Liver (tissue), 9 donors: ENCODE results near the gene RAB3GAP1. TPM values are rescaled to one million over a fixed set of nuclear protein-coding genes. Genes with fewer than 3 reads are reported as not detected.

ENCODE experiments used
- DNase-seq: peaks from one replicate; pipeline ENCODE4 v3.0.0-alpha.2; 2017; ENCODE audit warnings: low spot score
- H3K27ac ChIP-seq, 2 donors: one replicate each; pipeline ENCODE4 v1.7.0; 2013; ENCODE audit warnings: inconsistent platforms in 2 of 2, low read length in 2 of 2, control low read depth in 1 of 2, low read depth in 1 of 2, mild to moderate bottlenecking in 1 of 2
- H3K27me3 ChIP-seq, 4 donors: one replicate each; pipeline versions ENCODE4 v1.6.1 to v1.7.0; 2013; ENCODE audit warnings: low read length in 3 of 4, inconsistent platforms in 1 of 4, mild to moderate bottlenecking in 1 of 4, moderate library complexity in 1 of 4; ENCODE audit not compliant: control insufficient read depth in 4 of 4, insufficient read depth in 4 of 4
- H3K36me3 ChIP-seq, 4 donors: one replicate each; pipeline versions ENCODE4 v1.6.1 to v1.7.0; 2013; ENCODE audit warnings: low read length in 3 of 4, mild to moderate bottlenecking in 3 of 4, low read depth in 1 of 4, moderate library complexity in 1 of 4; ENCODE audit not compliant: control insufficient read depth in 4 of 4, insufficient read depth in 3 of 4
- H3K4me1 ChIP-seq, 4 donors: one replicate each; pipeline versions ENCODE4 v1.6.1 to v1.7.0; 2013; ENCODE audit warnings: low read length in 3 of 4, mild to moderate bottlenecking in 3 of 4, moderate library complexity in 1 of 4; ENCODE audit not compliant: control insufficient read depth in 4 of 4, insufficient read depth in 4 of 4
- H3K4me3 ChIP-seq, 3 donors: one replicate each; pipeline versions ENCODE4 v1.6.1 to v1.7.0; 2013; ENCODE audit warnings: low read length in 3 of 3, control low read depth in 1 of 3, low read depth in 1 of 3, mild to moderate bottlenecking in 1 of 3
- H3K9ac ChIP-seq, 2 donors: one replicate each; pipeline ENCODE4 v1.7.0; 2013; ENCODE audit warnings: low read length in 2 of 2, mild to moderate bottlenecking in 2 of 2, moderate library complexity in 2 of 2, control low read depth in 1 of 2, low read depth in 1 of 2
- H3K9me3 ChIP-seq, 4 donors: one replicate each; pipeline versions ENCODE4 v1.6.1 to v1.7.0; 2013; ENCODE audit warnings: low read length in 3 of 4; ENCODE audit not compliant: control insufficient read depth in 4 of 4
- EGR1 ChIP-seq, 2 donors: IDR thresholded peaks; 2 replicates each; pipeline ENCODE4 v1.6.1; 2016 to 2018; ENCODE audit warnings: antibody characterized with exemption in 2 of 2, low read depth in 2 of 2
- FOXA1 ChIP-seq: IDR thresholded peaks from 2 replicates; pipeline ENCODE4 v1.6.1; 2016; ENCODE audit warnings: antibody characterized with exemption
- FOXA2 ChIP-seq: IDR thresholded peaks from 2 replicates; pipeline ENCODE4 v1.6.1; 2016; ENCODE audit warnings: antibody characterized with exemption
- GABPA ChIP-seq, 2 donors: IDR thresholded peaks in 1 of 2; conservative IDR thresholded peaks in 1 of 2; 2 replicates each; pipeline ENCODE4 v1.6.1; 2016; ENCODE audit warnings: antibody characterized with exemption in 2 of 2, mild to moderate bottlenecking in 1 of 2, moderate library complexity in 1 of 2
- HNF4A ChIP-seq, 2 donors: conservative IDR thresholded peaks; 2 replicates each; pipeline ENCODE4 v1.6.1; 2016; ENCODE audit warnings: antibody characterized with exemption in 2 of 2, mild to moderate bottlenecking in 2 of 2
- HNF4G ChIP-seq: IDR thresholded peaks from 2 replicates; pipeline ENCODE4 v1.6.1; 2016; ENCODE audit warnings: antibody characterized with exemption
- JUND ChIP-seq, 2 donors: IDR thresholded peaks; 2 replicates each; pipeline ENCODE4 v1.6.1; 2016; ENCODE audit warnings: antibody characterized with exemption in 2 of 2
- MAX ChIP-seq: IDR thresholded peaks from 2 replicates; pipeline ENCODE4 v1.6.1; 2016; ENCODE audit warnings: antibody characterized with exemption
- NR2F2 ChIP-seq: IDR thresholded peaks from 2 replicates; pipeline ENCODE4 v1.6.1; 2016; ENCODE audit warnings: antibody characterized with exemption
- RAD21 ChIP-seq, 2 donors: IDR thresholded peaks; 2 replicates each; pipeline ENCODE4 v1.6.1; 2016; ENCODE audit warnings: antibody characterized with exemption in 2 of 2, mild to moderate bottlenecking in 2 of 2
- RXRA ChIP-seq, 2 donors: IDR thresholded peaks; 2 replicates each; pipeline ENCODE4 v1.6.1; 2017 to 2018; ENCODE audit warnings: antibody characterized with exemption in 2 of 2, mild to moderate bottlenecking in 1 of 2
- SP1 ChIP-seq: IDR thresholded peaks from 2 replicates; pipeline ENCODE4 v1.6.1; 2018; ENCODE audit warnings: antibody characterized with exemption, mild to moderate bottlenecking
- TAF1 ChIP-seq: conservative IDR thresholded peaks from 2 replicates; pipeline ENCODE4 v1.6.1; 2016; ENCODE audit warnings: antibody characterized with exemption, mild to moderate bottlenecking
- YY1 ChIP-seq: IDR thresholded peaks from 2 replicates; pipeline ENCODE4 v1.6.1; 2016; ENCODE audit warnings: antibody characterized with exemption, mild to moderate bottlenecking
- ZBTB33 ChIP-seq: IDR thresholded peaks from 2 replicates; pipeline ENCODE4 v1.6.1; 2016; ENCODE audit warnings: antibody characterized with exemption
- polyA plus RNA-seq, 2 donors: library from polyadenylated mRNA; stranded (reverse) in 1 of 2; unstranded in 1 of 2; fragments of 200-250 nt in 1 of 2; fragments of >200 nt in 1 of 2; fragmentation: Nextera tagmentation in 1 of 2; extraction: Ambion mirVana in 1 of 2; gene quantifications; one replicate each; pipeline versions ENCODE4 v1.2.1 to v1.2.3, GENCODE V29; 2013 to 2015
- total RNA-seq, 2 donors: library from RNA; depleted of rRNA; stranded (reverse); fragments of >200 nt; gene quantifications; one replicate each; pipeline ENCODE4 v1.2.3, GENCODE V29; 2014
- TF ChIP-seq, protein P1 (sequence below): IDR thresholded peaks from 2 replicates; pipeline ENCODE4 v1.6.1; 2016; ENCODE audit warnings: antibody characterized with exemption, mild to moderate bottlenecking
- TF ChIP-seq, protein P2 (sequence below): IDR thresholded peaks from 2 replicates; pipeline ENCODE4 v1.6.1; 2016; ENCODE audit warnings: antibody characterized with exemption
- TF ChIP-seq, protein P3 (sequence below): fragments of 150-350 bp; IDR thresholded peaks from 2 replicates; pipeline ENCODE4 v1.5.1; 2017; ENCODE audit warnings: improper control_type of control experiment, low read depth, low read length; ENCODE audit not compliant: missing input control
- donor health status: healthy.
- donor health status: healthy.
- donor health status: healthy.
- donor health status: healthy.
- donor health status: healthy.

RAB3GAP1 gene
- total and polyA plus RNA-seq, 4 donors = 8.8 to 30.0 (median 15.1) TPM

GRCh38 chr2:135202751-135203150 lies 150.7 kb downstream of the RAB3GAP1 start:
- no peaks in the 10 kb centered on the region for H3K9me3 ChIP-seq
- H3K4me3 ChIP-seq = no peak overlapping the region
- H3K27ac ChIP-seq = no peak overlapping the region
- no peaks in the 10 kb centered on the region for H3K36me3 ChIP-seq
- no peak for DNase-seq
- no peaks in the 10 kb centered on the region for H3K27me3 ChIP-seq
- TF ChIP-seq FOXA1 (no peak), EGR1 (IDR thresholded peaks at IDR 0.05; ENCODE audit: low read depth in 2 of 2) (no peak), NR2F2 (no peak), HNF4A (conservative IDR thresholded peaks at IDR 0.05) (peak in 1 of 2 donors; percentile 25), TAF1 (no peak), ZBTB33 (no peak), MAX (no peak), YY1 (peak; percentile 12), JUND (IDR thresholded peaks at IDR 0.05) (no peak), RAD21 (IDR thresholded peaks at IDR 0.05) (peak in 1 of 2 donors; percentile 6), SP1 (peak; percentile 3), FOXA2 (no peak), HNF4G (no peak), GABPA (IDR thresholded peaks at IDR 0.05 in 1 of 2, conservative IDR thresholded peaks at IDR 0.05 in 1 of 2) (no peak), RXRA (IDR thresholded peaks at IDR 0.05) (peak in 1 of 2 donors; percentile 18)
- TF ChIP-seq, protein P1, sequence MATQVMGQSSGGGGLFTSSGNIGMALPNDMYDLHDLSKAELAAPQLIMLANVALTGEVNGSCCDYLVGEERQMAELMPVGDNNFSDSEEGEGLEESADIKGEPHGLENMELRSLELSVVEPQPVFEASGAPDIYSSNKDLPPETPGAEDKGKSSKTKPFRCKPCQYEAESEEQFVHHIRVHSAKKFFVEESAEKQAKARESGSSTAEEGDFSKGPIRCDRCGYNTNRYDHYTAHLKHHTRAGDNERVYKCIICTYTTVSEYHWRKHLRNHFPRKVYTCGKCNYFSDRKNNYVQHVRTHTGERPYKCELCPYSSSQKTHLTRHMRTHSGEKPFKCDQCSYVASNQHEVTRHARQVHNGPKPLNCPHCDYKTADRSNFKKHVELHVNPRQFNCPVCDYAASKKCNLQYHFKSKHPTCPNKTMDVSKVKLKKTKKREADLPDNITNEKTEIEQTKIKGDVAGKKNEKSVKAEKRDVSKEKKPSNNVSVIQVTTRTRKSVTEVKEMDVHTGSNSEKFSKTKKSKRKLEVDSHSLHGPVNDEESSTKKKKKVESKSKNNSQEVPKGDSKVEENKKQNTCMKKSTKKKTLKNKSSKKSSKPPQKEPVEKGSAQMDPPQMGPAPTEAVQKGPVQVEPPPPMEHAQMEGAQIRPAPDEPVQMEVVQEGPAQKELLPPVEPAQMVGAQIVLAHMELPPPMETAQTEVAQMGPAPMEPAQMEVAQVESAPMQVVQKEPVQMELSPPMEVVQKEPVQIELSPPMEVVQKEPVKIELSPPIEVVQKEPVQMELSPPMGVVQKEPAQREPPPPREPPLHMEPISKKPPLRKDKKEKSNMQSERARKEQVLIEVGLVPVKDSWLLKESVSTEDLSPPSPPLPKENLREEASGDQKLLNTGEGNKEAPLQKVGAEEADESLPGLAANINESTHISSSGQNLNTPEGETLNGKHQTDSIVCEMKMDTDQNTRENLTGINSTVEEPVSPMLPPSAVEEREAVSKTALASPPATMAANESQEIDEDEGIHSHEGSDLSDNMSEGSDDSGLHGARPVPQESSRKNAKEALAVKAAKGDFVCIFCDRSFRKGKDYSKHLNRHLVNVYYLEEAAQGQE = no peak
- TF ChIP-seq, protein P2, sequence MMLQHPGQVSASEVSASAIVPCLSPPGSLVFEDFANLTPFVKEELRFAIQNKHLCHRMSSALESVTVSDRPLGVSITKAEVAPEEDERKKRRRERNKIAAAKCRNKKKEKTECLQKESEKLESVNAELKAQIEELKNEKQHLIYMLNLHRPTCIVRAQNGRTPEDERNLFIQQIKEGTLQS = no peak
- TF ChIP-seq, protein P3, sequence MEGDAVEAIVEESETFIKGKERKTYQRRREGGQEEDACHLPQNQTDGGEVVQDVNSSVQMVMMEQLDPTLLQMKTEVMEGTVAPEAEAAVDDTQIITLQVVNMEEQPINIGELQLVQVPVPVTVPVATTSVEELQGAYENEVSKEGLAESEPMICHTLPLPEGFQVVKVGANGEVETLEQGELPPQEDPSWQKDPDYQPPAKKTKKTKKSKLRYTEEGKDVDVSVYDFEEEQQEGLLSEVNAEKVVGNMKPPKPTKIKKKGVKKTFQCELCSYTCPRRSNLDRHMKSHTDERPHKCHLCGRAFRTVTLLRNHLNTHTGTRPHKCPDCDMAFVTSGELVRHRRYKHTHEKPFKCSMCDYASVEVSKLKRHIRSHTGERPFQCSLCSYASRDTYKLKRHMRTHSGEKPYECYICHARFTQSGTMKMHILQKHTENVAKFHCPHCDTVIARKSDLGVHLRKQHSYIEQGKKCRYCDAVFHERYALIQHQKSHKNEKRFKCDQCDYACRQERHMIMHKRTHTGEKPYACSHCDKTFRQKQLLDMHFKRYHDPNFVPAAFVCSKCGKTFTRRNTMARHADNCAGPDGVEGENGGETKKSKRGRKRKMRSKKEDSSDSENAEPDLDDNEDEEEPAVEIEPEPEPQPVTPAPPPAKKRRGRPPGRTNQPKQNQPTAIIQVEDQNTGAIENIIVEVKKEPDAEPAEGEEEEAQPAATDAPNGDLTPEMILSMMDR = no peak
- no peak overlapping the region for H3K9ac ChIP-seq
- peaks cover 3 to 16% (median 14%) of the 10 kb centered on the region in 4 donors for H3K4me1 ChIP-seq
